Right lobe of liver (tissue), 6 donors: ENCODE data around the gene TMEM127. TPM values are rescaled to one million over a fixed set of nuclear protein-coding genes. Genes with fewer than 3 reads are reported as not detected.
A peak's percentile ranks its signal among the peaks of the same experiment; 100 is the strongest.

ENCODE experiments used
- ATAC-seq, 4 donors: fragments of 200-7000 bp; cut with Tn5 transposase; one replicate each; pipeline ENCODE4 v1.9.1; 2020; ENCODE audit warnings: mild to moderate bottlenecking in 4 of 4, moderate library complexity in 4 of 4
- DNase-seq, 3 donors: peaks; one replicate each; pipeline ENCODE4 v3.0.0-alpha.2; 2020
- H3K27ac ChIP-seq, 3 donors: fragments of 200-600 bp; one replicate each; pipeline ENCODE4 v1.8.0; 2022
- H3K27me3 ChIP-seq, 2 donors: fragments of 200-600 bp; one replicate each; pipeline ENCODE4 v1.8.0; 2022
- H3K36me3 ChIP-seq, 4 donors: fragments of 200-600 bp; sonication (generic) in 1 of 4; one replicate each; pipeline versions ENCODE4 v1.5.1 to v1.8.0; 2017 to 2022; ENCODE audit warnings: control low read depth in 1 of 4
- H3K4me1 ChIP-seq, 4 donors: fragments of 200-600 bp; sonication (generic) in 1 of 4; one replicate each; pipeline versions ENCODE4 v1.5.1 to v1.8.0; 2017 to 2022; ENCODE audit warnings: control low read depth in 1 of 4
- H3K4me3 ChIP-seq, 3 donors: fragments of 200-600 bp; one replicate each; pipeline ENCODE4 v1.8.0; 2022
- H3K9me3 ChIP-seq, 4 donors: fragments of 200-600 bp; sonication (generic) in 1 of 4; one replicate each; pipeline versions ENCODE4 v1.5.1 to v1.8.0; 2017 to 2022; ENCODE audit warnings: control low read depth in 1 of 4
- CTCF ChIP-seq, 4 donors: fragments of 200-600 bp in 3 of 4; fragments of 450-650 bp in 1 of 4; IDR thresholded peaks; one replicate each; pipeline versions ENCODE4 v1.5.1 to v1.8.0; 2016 to 2022; ENCODE audit warnings: antibody characterized with exemption in 4 of 4, mild to moderate bottlenecking in 2 of 4
- POLR2A ChIP-seq: fragments of 450-650 bp; IDR thresholded peaks from one replicate; pipeline ENCODE4 v1.6.1; 2017; ENCODE audit warnings: antibody characterized with exemption, mild to moderate bottlenecking
- WGBS: methylation state at CpG from one replicate; pipeline ENCODE4 v1.1.6; 2018; ENCODE audit warnings: low coverage, low lambda C conversion rate; ENCODE audit not compliant: insufficient coverage; ENCODE audit errors: missing lambda C conversion rate; 5-methylcytosine and 5-hydroxymethylcytosine counted together
- intact Hi-C, 2 donors: fragments of 100-400 bp; cut with DNase I; formaldehyde crosslinking; loops; one replicate each; pipeline versions ENCODE4 v1.11.2 to v1.14.1; 2022
- total RNA-seq, 6 experiments: library from RNA; depleted of rRNA in 2 of 6; stranded (reverse); fragments of >200 nt in 2 of 6; fragmentation: NEBNext Ultra II Directional in 3 of 6; extraction: Animal tissue kit (Norgen Biotek cat#: 25700) in 3 of 6; gene quantifications; one replicate each; pipeline versions ENCODE4 v1.1.0 to v1.2.4, GENCODE V29; 2016 to 2023
- donor health status: DM: no; HTN: yes; CAD: no.
- donor health status: DM: no; HTN: no; CAD: no.
- donor health status: DM: no; HTN: no; CAD: no.
- donor health status: DM: no; HTN: yes; CAD: no.
- donor health status: DM: no; HTN: yes; CAD: no.

Gene TMEM127
- total RNA-seq, 6 experiments from 2014 or later: 28.3 to 42.6 (median 32.8) TPM

GRCh38 chr2:96265349-96265839 is 403 bp downstream of the TMEM127 start:
- H3K36me3 ChIP-seq: peaks cover 0 to 27% (median 11%) of the 10 kb centered on the region in 4 donors
- intact Hi-C loops: no loop called here
- no peaks in the 10 kb centered on the region for H3K9me3 ChIP-seq
- WGBS: 0% methylated on average over 14 of the region's 49 CpGs
- peak; percentile 70 to 76 (median 74) for DNase-seq
- peak overlapping the region; percentile 95 to 98 (median 97) for H3K4me3 ChIP-seq
- peak overlapping the region; percentile 70 to 86 (median 84) for H3K27ac ChIP-seq
- peaks cover 0 to 46% (median 25%) of the 10 kb centered on the region in 4 donors for H3K4me1 ChIP-seq
- TF ChIP-seq CTCF (IDR thresholded peaks at IDR 0.05): no peak
- TF ChIP-seq POLR2A: no peak
- no peaks in the 10 kb centered on the region for H3K27me3 ChIP-seq
- ATAC-seq: peak; percentile 5 to 8 (median 7)

GRCh38 chr2:96264656-96265348 is 995 bp downstream of the TMEM127 start:
- Histone ChIP-seq H3K4me1 (peaks cover 0 to 51% (median 28%) of the 10 kb centered on the region in 4 donors), H3K27ac (peak overlapping the region; percentile 70 to 86 (median 84)), H3K36me3 (peaks cover 0 to 22% (median 11%) of the 10 kb centered on the region in 4 donors), H3K4me3 (peak overlapping the region; percentile 95 to 98 (median 97)), H3K27me3 (no peaks in the 10 kb centered on the region), H3K9me3 (no peaks in the 10 kb centered on the region)
- intact Hi-C loops: no loop called here
- TF ChIP-seq CTCF (IDR thresholded peaks at IDR 0.05) (peak in 2 of 4 donors; percentile 14 to 23), POLR2A (no peak)
- DNase-seq: peak in 2 of 3 donors; percentile 59 to 68
- ATAC-seq: no peak
- 41% methylated on average over 11 of the region's 33 CpGs for WGBS

- DNase-seq: no peak
- H3K4me1 ChIP-seq: peaks cover 0 to 59% (median 34%) of the 10 kb centered on the region in 4 donors
- H3K27me3 ChIP-seq: no peaks in the 10 kb centered on the region
- 43% methylated on average over 1 of the region's 4 CpGs for WGBS
- H3K9me3 ChIP-seq: no peaks in the 10 kb centered on the region
- H3K4me3 ChIP-seq: peak overlapping the region; percentile 95 to 98 (median 97)
- H3K27ac ChIP-seq: peak overlapping the region in 1 of 3 donors; percentile 84
- peaks cover 0 to 16% (median 9%) of the 10 kb centered on the region in 4 donors for H3K36me3 ChIP-seq
- intact Hi-C loops: no loop called here
- no peak for ATAC-seq
- TF ChIP-seq CTCF (IDR thresholded peaks at IDR 0.05): no peak
- TF ChIP-seq POLR2A: no peak
Observed at GRCh38 chr2:96264086-96264485, 1.7 kb downstream of the TMEM127 start.

GRCh38 chr2:96262306-96262705 is 3.5 kb downstream of the TMEM127 start:
- H3K4me3 ChIP-seq: no peak overlapping the region
- H3K9me3 ChIP-seq: no peaks in the 10 kb centered on the region
- WGBS: 48% methylated on average over 2 of the region's 2 CpGs
- ATAC-seq: no peak
- peak overlapping the region; percentile 80 to 91 (median 87) for H3K27ac ChIP-seq
- H3K27me3 ChIP-seq: no peaks in the 10 kb centered on the region
- TF ChIP-seq CTCF (IDR thresholded peaks at IDR 0.05) (no peak), POLR2A (no peak)
- intact Hi-C loops: no loop called here
- peaks cover 0 to 76% (median 35%) of the 10 kb centered on the region in 4 donors for H3K4me1 ChIP-seq
- DNase-seq: no peak
- no peaks in the 10 kb centered on the region for H3K36me3 ChIP-seq
